Osteocyte (in vitro differentiated cells): Measurements from ENCODE around the gene GPC6. TPM values are rescaled to one million over a fixed set of nuclear protein-coding genes. Genes with fewer than 3 reads are reported as not detected.

Experiments
- DNase-seq: peaks from one replicate; pipeline ENCODE4 v3.0.0; 2021; ENCODE audit warnings: mixed read lengths; ENCODE audit not compliant: unreplicated experiment; ENCODE audit errors: extremely low spot score
- H3K27ac Mint-ChIP-seq: one replicate; pipeline ENCODE4 v1.8.0; 2021; ENCODE audit warnings: mild to moderate bottlenecking, mixed read lengths; ENCODE audit not compliant: unreplicated experiment
- H3K27me3 Mint-ChIP-seq: one replicate; pipeline ENCODE4 v1.8.0; 2021; ENCODE audit warnings: mixed read lengths; ENCODE audit not compliant: unreplicated experiment
- H3K36me3 Mint-ChIP-seq: one replicate; pipeline ENCODE4 v1.8.0; 2021; ENCODE audit warnings: mixed read lengths; ENCODE audit not compliant: unreplicated experiment
- H3K4me1 Mint-ChIP-seq: one replicate; pipeline ENCODE4 v1.8.0; 2021; ENCODE audit warnings: mixed read lengths; ENCODE audit not compliant: unreplicated experiment
- H3K4me3 Mint-ChIP-seq: one replicate; pipeline ENCODE4 v1.8.0; 2021; ENCODE audit warnings: mild to moderate bottlenecking, moderate library complexity, mixed read lengths; ENCODE audit not compliant: unreplicated experiment
- H3K9me3 Mint-ChIP-seq: one replicate; pipeline ENCODE4 v1.8.0; 2021; ENCODE audit warnings: mixed read lengths; ENCODE audit not compliant: unreplicated experiment
- CTCF ChIP-seq: fragments of 200-600 bp; sonication (generic); IDR thresholded peaks from 2 replicates; pipeline ENCODE4 v1.5.0; 2021; ENCODE audit warnings: antibody characterized with exemption, mild to moderate bottlenecking, moderate library complexity
- total RNA-seq: library from RNA; stranded (reverse); gene quantifications from 2 replicates; pipeline ENCODE4 v1.2.1, GENCODE V29; 2021

The GPC6 gene
- total RNA-seq, 1 donor from 2014 or later = 125 TPM

DNA sequence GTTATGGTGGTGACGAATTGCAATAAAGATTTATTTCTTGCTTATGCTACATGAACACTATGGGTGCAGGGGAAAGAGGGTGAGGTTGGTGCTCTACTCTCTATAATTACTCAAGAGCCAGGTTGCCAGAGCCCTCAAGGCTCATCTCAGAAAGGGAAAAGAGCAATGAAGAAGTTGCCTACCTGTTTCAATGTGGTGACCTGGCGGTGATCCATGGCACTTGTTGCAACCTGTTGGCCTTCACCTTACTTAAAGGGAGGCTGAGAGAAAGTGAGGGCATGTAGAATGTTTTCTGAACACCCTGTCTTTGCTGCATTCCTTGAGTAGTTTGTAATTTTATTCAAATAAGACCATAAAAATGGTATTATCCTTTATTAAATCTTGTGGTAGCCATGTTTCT lies 394.4 kb downstream of the GPC6 start:
- no peaks in the 10 kb centered on the region for H3K27me3 Mint-ChIP-seq
- DNase-seq = no peak
- peaks cover 5% of the 10 kb centered on the region for H3K9me3 Mint-ChIP-seq
- H3K36me3 Mint-ChIP-seq = peaks cover 3% of the 10 kb centered on the region
- no peak overlapping the region for H3K4me3 Mint-ChIP-seq
- no peak for TF ChIP-seq CTCF
- peaks cover 59% of the 10 kb centered on the region for H3K4me1 Mint-ChIP-seq
- H3K27ac Mint-ChIP-seq = no peak overlapping the region

DNA sequence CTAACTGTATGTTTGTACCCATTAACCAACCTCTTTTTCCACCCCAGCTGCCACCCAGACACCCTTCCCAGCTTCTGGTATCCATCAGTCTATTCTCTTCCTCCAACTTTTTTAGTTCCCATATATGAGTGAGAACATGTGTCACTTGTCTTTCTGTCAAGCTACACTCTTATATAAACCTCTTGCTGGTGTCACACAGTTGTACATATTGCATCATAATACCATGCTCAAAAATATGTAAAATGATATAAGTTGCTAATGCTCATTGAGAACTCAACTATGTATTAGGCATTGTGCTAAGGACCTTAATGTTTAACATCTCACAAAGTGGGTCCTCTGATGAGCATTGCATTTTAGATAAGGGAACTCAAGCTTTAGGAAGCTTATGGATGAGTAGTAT lies 395.4 kb downstream of the GPC6 start:
- Mint-ChIP-seq H3K9me3 (peaks cover 5% of the 10 kb centered on the region), H3K4me3 (no peak overlapping the region), H3K4me1 (peaks cover 55% of the 10 kb centered on the region), H3K36me3 (peaks cover 2% of the 10 kb centered on the region), H3K27ac (no peak overlapping the region), H3K27me3 (no peaks in the 10 kb centered on the region)
- no peak for TF ChIP-seq CTCF
- DNase-seq = no peak

DNA sequence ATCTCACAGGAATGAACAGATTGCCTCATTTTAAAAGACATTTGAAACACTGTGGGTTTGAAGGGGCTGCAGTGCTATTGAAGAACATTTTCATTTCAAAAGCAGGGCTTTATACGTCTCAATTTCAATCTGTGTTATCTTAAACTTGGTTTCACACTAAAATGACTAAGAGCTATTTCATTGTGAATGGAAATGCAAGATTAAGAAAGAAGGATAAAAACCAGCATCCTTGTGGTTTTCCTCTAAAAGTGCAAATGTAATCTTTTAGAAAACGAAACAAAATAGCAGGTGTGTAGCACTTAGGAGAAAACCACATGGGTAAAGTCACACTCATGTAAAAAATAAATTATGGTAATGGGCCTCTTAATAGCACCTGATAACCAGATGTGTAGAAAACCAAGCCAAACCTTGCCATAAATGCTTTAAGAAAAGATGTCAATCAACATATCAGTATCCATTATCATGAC lies 397.7 kb downstream of the GPC6 start:
- no peak for TF ChIP-seq CTCF
- no peaks in the 10 kb centered on the region for H3K27me3 Mint-ChIP-seq
- peaks cover 5% of the 10 kb centered on the region for H3K9me3 Mint-ChIP-seq
- DNase-seq = no peak
- peak overlapping the region; percentile 63 for H3K27ac Mint-ChIP-seq
- no peak overlapping the region for H3K4me3 Mint-ChIP-seq
- peaks cover 55% of the 10 kb centered on the region for H3K4me1 Mint-ChIP-seq
- peaks cover 2% of the 10 kb centered on the region for H3K36me3 Mint-ChIP-seq

GRCh38 chr13:93625536-93625935 lies 398.9 kb downstream of the GPC6 start:
- Mint-ChIP-seq H3K9me3 (peaks cover 5% of the 10 kb centered on the region), H3K27me3 (no peaks in the 10 kb centered on the region), H3K4me1 (peaks cover 52% of the 10 kb centered on the region), H3K4me3 (no peak overlapping the region), H3K36me3 (peaks cover 2% of the 10 kb centered on the region), H3K27ac (no peak overlapping the region)
- DNase-seq = no peak
- no peak for TF ChIP-seq CTCF

DNA sequence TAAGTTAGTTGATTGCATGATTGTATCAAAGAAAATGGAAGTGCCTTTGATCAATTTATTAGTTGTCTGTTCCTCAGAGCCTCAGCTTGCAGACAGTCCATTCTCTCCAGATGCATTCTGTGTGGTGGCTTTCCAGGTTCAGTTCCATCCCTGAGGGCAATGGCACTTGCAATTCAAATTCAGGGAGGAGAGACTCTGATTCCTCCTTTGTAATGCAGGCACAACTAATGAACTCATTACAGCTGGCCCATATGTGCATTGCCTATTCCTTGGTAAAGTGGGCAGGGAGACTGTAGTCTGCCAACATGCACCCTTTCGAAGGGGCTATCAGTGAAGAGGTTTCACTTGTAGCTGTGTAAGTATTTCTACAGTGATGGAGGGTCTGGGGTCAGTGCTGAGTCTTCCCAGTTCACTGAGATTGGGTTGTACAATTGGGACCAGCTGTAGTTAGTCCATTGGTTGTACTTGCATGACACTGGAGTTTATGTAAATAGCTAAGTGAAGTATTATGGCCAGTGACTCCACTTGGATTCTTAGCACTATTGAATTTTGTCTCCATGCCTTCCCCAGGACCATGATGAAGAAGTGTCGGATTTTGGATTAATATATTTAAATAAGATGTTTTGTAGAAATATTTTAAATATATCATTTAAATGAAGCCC lies 401.7 kb downstream of the GPC6 start:
- no peaks in the 10 kb centered on the region for H3K36me3 Mint-ChIP-seq
- no peaks in the 10 kb centered on the region for H3K27me3 Mint-ChIP-seq
- no peak for DNase-seq
- H3K4me3 Mint-ChIP-seq = no peak overlapping the region
- no peak overlapping the region for H3K27ac Mint-ChIP-seq
- peaks cover 37% of the 10 kb centered on the region for H3K4me1 Mint-ChIP-seq
- TF ChIP-seq CTCF = no peak
- no peaks in the 10 kb centered on the region for H3K9me3 Mint-ChIP-seq
